ENCODE results near the gene POMT1.
"Not testable (repeated sequence)": the region's sequence is repeated elsewhere in the genome, so short reads cannot be mapped to it uniquely, and the experiment has no call there.

The POMT1 gene

DNA sequence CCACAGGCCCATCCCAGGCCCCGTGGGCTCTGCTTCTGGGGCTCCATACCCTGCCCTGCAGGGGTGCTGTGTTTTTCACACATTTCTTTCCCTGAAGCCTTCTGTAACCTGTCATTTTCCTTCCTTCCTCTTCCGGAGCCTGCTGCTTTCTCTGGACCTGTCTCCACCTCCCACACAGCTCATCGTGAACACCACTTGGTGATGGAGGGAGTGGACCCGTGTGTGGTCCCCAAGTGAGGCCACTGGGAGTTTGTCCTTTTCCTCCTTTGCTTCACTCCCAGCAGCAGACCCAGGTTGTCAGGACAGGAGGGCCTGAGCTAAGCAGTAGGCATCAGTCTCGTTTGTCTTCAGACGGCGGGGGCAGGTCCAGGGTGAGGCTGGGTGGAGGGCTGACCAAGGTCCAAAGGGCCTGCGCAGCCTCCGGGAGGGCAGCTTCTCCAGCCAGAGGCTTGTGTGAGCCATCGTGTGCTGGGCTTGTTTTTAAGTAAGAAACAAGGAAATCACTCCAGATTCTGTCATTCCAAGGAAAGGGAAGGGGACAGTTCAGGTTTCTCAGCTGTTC is 5.8 kb upstream of the POMT1 start:
- DNase-seq, result no peak

DNA sequence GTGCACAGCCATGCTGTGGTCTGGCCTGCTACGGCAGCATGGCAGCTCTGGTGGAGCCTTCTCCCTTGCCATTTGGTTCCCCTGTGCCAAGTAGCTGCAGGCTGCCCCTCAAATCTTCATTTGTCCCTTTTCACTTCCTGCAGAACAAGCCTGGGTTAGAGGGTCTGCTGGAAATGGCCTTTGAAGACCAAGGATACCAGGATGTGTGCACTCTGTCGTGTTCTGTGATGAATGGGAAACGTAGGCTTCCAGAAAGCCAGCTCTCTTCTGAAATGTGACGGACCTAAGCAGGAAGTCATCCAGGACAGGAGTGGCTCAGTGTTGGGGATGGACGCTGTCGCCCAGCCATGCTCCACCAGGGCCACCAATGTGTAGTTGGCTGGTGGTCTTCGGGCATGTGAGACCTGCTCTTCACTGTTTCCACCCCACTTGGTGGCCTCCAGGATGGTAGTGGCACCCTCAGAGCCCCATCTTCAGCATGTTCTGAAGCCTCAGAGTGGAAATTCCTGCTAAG is 3.4 kb upstream of the POMT1 start:
- DNase-seq, result no peak

DNA sequence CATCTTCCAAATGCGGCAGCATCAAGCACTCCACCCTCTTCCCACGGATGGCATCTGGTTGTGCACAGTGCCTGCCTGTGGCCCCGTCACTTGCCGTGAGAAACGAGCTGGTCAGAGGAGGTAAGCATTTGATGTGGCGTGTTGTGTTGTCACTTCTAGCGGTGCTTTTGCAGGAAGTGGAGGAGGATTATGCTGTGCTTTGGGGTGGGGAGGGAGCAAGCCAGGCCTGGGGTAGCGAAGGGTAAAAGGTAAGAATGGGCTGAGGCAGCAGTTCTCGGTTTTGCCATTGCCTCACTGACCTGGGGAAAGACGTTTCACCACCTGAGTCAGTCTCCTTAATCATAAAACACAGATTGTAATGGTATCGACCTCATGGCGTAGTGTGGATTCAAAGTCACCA is 2.3 kb upstream of the POMT1 start:
- peak; percentile 59 for DNase-seq

DNA sequence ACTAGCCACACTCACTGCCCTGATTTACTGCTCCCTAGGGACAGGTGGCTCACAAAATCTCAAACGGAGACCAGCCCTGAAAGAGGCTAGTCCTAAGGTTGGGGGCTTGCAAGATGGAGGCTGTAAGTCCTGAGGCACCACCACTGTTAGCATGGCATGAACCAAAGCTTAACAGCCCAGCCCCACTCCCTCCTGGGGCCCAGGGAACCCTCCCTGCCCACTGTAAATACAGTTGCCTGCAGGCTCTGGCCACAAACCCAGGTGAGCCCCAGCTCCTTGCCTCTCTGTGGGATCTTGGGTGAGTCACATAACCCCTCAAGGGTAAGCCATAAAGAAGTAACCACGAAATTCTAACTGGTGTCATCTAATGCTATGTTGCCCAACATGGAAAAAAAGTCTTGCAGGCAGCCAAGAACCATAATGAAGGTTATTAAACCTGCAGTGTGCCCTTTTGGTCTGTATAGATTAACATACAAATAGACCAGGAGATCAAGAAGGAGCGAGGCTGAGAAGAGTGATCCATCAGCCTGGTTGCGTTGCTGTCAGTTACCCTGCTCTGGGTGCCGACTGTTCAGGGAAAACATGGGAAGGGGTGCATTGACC is 1.7 kb upstream of the POMT1 start:
- DNase-seq, result peak; percentile 34

DNA sequence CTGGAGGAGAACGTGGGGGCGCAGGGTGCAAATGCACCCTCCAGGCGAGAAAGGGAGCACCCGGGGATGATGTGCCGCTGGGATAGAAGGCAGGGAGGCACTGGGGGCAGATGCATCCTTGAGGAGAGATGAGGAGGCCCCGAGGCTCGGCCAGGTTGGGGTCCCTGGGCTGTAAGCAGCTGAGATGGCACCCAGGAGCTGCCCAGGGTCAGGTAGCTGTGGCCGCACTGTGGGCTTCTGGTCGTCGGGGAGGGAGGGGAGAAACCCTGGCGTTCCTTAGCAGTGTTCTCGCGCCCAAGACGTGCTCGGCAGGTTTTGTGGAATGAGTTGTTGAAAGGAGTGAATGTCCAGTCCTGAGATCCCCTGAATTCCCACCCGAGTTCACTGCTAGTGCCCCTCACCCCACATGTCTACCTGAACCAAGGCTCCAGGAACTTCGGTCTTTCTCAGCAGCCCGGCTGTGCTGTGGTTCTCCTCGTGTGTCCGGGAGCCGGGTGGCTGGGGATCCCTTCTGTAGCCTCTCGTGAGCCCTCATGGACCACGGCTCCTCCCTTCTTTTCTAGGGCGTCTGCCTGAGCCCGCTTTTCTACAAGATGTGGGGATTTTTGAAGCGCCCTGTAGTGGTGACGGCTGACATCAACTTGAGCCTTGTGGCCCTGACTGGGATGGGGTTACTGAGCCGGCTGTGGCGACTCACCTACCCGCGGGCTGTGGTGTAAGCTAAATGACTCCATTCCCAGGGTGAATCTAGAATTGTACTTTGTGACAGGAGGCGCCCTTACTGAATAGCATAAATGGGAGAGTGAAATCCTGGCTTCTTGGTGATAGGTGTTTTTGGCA is 1.1 kb downstream of the POMT1 start:
- peak; percentile 44 for DNase-seq

DNA sequence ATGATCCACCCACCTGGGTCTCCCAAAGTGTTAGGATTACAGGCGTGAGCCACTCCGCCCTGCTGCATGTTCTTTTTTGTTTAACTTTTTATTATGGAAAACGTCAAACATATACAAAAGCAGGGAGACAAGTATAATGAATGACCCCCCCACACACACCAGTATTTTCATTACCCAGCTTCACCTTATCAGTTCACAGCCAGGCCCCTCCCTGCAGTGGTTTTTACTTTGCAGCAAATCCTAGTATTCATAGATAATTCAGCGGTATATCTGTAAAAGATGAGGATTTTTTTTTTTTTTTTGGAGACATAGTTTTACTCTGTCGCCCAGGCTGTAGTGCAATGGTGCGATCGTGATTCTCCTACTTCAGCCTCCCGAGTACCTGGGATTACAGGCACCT is 2.3 kb downstream of the POMT1 start:
- DNase-seq, result no peak

DNA sequence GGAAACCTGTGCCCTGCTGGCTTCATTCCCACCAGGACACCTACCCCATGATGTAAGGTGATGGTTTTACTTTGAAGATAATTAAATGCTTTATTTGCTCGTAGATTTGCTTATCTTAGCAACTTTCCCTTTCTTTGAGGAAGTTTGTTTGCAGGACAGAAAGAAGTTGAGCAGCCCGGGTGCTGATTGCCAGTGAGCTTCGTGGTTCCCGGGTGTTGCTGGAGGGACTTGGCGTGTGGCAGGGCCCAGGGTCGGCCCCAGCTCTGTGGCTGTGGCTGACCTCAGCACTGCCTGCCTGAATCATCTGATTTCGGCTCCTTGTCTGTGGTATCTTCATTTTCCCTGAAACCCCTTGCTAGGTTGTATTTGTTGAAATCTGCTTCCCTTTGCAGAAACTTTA is 8.7 kb downstream of the POMT1 start:
- no peak for DNase-seq

DNA sequence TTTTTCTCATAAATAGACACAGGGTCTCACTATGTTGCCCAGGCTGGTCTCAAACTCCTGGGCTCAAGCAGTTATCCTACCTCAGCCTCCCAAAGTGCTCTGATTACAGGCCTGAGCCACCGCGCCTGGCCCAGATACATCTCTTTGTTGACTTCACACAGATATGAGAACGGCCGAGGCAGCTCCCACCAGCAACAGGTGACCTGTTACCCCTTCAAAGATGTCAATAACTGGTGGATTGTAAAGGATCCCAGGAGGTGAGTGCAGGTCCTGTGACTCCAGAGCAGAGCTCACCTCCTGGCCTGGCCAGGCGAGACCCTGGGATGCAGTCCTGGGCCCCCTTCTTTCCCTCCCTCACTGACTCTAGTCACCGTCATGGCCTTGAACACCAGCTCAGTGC is 9.2 kb downstream of the POMT1 start:
- DNase-seq, result no peak

DNA sequence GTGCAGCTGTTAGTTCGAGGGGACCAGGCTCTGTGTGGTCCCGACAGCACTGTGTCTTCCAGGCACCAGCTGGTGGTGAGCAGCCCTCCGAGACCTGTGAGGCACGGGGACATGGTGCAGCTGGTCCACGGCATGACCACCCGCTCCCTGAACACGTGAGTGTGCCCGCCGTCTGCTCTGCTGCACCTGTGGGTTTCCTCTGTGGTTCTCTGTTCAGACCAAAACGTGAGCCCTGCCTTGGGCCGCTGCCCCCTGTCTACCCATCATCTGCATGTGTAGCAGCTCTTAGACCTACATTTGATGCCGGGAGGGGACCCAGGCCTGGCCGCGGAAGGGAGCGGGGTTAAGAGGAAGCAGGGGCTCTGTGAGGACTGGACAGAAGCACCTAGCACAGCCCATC is 10.5 kb downstream of the POMT1 start:
- no peak for DNase-seq

DNA sequence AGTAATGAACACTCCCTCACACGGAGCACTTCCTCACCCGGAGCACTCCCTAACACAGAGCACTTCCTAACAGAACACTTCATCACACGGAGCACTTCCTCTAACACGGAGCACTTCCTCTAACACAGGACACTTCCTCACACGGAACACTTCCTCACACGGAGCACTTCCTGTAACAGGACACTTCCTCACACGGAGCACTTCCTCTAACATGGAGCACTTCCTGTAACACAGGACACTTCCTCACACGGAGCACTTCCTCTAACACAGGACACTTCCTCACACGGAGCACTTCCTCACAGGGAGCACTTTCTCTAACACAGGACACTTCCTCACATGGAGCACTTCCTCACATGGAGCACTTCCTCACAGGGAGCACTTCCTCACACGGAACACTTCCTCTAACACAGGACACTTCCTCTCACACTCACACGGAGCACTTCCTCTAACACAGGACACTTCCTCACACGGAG is 12.9 kb downstream of the POMT1 start:
- not testable (repeated sequence) for DNase-seq

DNA sequence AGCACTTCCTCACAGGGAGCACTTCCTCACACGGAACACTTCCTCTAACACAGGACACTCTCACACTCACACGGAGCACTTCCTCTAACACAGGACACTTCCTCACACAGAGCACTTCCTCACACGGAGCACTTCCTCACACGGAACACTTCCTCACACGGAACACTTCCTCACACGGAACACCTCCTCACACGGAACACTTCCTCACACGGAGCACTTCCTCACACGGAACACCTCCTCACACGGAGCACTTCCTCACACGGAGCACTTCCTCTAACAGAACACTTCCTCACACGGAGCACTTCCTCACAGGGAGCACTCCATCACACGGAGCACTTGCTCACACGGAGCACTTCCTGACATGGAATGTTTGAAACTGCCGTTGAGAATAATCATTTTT is 13.4 kb downstream of the POMT1 start:
- DNase-seq, result no peak

DNA sequence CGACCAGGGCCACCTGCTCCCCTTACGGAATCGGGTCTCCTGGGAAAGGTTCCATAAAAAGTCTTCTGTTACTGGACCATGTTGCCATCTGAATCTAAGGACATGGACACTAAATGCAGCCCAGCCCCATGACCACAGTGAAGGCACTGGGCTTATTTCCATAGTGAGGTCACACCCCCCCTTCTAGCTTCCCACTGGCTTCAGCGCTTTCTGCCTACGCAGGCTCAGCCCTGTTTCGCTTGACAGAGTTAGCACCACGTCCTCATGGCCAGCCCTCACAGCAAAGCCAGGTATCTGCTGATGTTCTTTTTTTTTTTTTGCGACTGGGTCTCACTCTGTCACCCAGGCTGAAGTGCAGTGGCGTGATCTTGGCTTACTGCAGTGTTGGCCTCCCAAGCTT is 14.2 kb downstream of the POMT1 start:
- DNase-seq, result no peak

DNA sequence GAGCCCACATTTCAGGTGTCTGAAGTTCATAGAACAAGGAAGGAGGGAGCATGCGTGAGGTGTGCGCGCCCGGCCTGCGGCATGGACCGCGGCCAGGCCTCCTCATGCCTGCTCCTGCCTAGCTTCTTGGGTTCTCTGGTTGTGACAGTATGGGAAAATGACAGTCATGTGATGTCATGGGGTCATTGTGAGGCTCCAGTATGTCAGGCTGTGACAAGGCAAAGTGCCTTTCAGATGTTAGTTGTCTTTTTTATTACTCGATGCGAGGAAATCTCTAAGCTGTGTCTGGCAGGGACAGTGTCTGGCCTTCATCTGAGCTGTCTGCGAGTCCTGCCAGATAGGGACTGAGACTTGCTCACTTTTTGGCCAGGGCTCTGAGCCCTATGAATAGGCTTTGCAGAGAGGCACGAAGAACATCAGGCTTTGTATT is 15.1 kb downstream of the POMT1 start:
- DNase-seq, result no peak

DNA sequence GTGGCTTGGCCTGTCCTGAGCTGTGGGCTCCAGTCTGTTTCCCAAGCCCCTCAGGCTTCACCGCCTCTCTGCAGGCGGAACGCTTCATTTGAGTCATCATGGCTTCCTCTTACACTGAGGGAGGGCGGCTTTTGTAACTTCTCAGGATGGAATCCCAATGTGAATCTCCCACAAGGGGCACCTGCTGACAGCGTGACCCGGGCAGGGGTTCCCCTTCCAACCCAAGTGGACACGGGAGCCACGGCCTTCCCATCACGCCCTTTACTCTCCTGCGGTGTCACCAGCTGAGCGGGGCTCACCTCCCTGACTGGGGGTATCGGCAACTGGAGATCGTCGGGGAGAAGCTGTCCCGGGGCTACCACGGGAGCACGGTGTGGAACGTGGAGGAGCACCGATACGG is 15.8 kb downstream of the POMT1 start:
- DNase-seq, result no peak

DNA sequence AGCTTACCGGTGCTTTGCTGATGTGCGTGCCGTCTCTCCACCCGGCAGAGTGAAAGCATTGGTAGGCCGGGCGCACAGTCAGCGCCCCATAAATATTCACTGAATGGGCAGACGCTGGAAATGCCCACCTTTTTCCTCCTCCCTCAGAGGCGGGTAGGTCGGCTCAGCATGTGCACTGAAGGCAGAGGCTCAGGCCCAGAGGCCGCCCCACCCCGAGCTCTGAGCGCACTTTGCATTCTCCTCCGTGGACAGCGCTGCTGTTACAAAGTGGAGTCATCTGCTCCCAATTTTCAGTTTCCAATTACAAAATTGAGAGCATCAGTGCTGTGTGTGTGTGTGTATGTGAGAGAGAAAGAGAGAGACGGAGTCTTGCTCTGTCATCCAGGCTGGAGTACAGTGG is 17.8 kb downstream of the POMT1 start:
- DNase-seq, result no peak

DNA sequence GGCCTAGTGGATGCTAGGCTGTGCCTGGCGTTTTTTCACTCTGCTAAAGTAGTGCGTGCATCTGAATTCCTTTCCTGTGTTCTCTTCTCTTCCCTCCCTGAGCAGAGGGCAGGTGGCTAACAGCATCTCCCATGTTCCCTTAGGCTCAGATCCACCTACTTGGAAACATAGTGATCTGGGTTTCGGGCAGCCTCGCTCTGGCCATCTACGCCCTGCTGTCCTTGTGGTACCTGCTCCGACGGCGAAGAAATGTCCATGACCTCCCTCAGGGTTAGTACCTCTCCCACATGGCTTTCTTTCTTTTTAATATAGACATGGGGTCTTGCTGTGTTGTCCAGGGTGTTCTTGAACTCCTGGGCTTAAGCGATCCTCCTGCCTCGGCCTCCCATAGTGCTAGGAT is 18.5 kb downstream of the POMT1 start:
- no peak for DNase-seq

DNA sequence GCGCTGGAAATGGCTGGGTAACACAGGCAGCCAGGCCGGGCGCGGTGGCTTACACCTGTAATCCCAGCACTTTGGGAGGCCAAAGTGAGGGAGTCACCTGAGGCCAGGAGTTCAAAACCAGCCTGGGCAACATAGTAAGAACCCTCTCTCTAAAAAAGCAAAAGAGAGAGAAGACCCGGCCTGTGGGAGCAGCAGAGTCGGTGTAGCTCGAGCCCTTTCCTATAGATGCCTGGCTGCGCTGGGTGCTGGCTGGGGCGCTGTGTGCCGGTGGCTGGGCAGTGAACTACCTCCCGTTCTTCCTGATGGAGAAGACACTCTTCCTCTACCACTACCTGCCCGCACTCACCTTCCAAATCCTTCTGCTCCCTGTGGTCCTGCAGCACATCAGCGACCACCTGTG is 19.1 kb downstream of the POMT1 start:
- no peak for DNase-seq

DNA sequence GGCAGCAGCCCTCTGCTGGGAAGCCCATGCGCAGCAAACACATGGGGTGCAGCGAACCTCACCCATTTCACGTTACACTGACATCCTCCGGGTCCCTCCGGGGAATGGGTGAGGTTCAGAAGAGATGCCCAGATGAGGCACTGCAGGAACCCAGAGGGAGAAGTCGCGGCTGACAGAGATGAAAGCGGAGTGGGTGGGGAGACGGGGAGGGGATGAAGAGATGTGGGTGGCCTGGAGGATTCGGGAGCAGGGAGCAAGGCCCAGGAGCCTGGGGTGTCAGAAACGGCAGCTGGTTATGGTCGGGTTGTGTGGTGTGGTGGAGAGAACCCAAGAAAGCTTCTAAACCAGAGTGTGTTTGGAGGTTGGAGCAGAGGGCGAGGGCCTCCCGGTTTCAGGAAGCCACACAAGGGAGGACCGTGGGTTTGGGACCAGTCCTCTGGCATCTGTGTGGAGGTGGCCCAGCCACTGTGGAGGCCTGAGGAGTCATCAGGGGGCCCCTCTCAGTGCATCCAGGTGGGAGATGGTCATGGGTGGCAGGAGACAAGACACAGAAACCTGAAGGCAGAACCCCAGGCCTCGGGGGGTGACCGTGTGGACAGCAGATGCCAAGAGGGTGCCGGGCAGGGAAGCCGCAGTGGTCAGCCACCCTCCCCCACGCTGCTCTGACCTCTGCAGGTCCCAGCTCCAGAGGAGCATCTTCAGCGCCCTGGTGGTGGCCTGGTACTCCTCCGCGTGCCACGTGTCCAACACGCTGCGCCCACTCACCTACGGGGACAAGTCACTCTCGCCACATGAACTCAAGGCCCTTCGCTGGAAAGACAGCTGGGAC is 19.8 kb downstream of the POMT1 start:
- DNase-seq, result no peak

DNA sequence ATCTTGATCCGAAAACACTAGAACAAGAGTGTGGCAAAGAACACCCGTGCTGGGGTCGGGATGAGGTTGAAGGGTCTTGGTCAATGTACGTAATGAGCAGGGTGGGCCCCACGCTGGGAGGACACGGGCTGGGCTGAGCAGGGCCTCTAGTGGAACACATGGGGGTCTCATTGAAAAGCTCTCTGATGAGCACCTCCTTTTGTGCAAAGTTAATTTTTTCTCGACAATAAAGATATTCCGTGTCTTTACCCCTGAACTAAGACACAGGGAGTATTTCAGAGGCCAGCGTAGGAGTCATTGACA is 20.3 kb downstream of the POMT1 start:
- no peak for DNase-seq

DNA sequence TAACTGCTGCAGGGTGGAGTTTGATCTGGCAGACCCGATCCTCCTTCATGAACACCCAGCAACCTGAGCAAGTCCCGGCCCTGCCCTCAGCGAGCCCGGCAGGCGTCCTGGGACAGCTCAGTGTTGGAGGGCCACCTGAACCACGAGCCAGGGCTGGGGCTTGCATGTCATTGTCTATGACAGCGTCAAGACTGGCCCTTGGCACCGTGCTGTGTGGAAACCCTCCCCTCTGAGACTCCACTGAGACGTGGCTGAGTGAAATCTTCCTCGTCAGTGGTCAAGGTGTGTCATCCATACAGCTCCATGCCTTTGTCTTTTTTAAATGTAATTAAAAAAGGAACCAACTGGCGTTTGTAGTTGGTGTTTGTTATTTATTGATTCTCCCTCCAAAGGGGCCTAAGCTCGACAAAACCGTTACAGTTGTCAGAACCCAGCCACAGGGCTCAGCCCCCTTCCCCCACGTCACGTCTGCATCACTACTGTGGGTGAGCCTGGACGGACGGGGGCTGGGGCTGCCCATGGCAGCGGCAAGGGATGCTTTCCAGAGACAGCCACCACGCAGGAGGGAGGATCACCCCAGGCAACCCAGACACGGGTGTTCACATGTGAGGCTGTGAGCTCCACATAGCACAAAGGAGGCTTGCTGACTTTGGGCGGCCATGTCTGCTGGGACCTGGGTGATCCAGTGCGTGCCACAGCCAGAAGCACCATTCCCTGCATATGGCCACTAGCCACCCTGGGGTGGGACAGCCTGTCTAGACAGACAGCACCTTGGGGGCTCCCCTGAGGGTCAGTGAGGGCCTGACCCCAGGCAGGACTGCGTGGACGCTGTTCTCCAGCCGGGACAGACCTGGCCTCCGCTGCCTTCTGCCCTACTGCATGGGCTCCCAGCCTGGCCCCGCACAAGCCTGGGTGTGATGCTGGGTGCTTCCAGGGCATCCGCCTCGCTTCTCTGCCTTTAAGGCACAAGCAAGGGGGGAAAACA is 21.0 kb downstream of the POMT1 start:
- DNase-seq, result no peak

DNA sequence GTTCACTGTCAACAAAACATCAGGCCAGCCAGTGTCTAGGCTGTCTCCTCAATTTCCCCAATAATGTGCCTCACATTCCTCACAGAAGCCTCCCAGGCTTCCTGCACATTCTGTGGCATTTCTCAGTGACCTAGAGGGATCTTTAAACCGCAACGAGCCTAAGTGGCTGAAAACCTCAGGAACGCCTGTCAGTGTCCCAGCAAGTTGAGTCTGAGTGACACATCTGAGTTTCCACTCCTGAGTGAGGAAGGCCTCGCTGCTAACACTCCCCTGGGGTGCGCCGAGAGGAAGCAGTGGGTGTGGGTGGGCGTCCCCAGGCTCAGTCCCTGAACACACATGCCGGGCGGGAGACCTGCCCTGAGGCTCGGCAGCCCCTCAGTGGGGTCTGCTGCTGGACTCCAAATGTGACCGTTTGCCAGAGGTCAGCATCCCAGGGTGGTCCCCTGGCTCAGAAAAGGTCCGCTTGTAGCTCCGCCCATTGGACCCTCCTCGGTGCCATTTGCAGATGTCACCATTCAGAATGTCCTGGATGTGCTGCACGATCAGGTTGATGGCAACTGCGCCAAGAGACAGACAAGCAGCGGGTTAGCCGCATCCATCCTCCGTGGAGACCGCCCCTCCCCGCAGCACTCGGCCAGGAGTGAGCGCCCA is 22.1 kb downstream of the POMT1 start:
- no peak for DNase-seq
